Ishikawa (cell line): ENCODE data around the gene ARFGAP3.

Source experiments
- CEBPB ChIP-seq: IDR thresholded peaks from 2 replicates; pipeline ENCODE4 v1.6.1; 2012
- EGR1 ChIP-seq: IDR thresholded peaks from 2 replicates; pipeline ENCODE4 v1.6.1; 2012
- EP300 ChIP-seq: IDR thresholded peaks from 2 replicates; pipeline ENCODE4 v1.6.1; 2012; ENCODE audit warnings: borderline replicate concordance
- TF ChIP-seq, protein P1 (sequence below): IDR thresholded peaks from 2 replicates; pipeline ENCODE4 v1.6.1; 2012
- TF ChIP-seq, protein P2 (sequence below): IDR thresholded peaks from 2 replicates; pipeline ENCODE4 v1.6.1; 2012; ENCODE audit warnings: low read depth, mild to moderate bottlenecking

DNA sequence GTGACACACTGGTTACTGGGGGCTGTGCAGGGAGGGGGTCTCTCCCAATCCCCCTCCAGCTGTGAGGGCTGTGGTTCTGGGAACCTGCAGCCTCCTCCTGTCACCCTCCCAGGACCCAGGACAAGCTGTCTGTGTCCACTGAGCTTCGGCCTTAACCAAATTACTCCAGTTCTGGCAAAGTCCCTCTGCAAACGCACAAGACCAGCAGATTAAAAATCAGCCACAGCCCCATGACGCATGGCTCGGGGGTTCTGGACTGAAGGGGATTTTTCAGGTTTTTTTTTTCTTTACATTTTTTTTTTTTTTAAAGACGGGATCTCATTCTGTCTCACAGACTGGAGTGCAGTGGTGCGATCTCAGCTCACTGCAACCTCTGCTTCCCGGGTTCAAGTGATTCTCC, 104.2 kb downstream of the ARFGAP3 start:
- TF ChIP-seq EP300 = no peak
- TF ChIP-seq CEBPB = no peak
- TF ChIP-seq, protein P1, sequence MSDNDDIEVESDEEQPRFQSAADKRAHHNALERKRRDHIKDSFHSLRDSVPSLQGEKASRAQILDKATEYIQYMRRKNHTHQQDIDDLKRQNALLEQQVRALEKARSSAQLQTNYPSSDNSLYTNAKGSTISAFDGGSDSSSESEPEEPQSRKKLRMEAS = no peak
- TF ChIP-seq EGR1 = no peak
- TF ChIP-seq, protein P2, sequence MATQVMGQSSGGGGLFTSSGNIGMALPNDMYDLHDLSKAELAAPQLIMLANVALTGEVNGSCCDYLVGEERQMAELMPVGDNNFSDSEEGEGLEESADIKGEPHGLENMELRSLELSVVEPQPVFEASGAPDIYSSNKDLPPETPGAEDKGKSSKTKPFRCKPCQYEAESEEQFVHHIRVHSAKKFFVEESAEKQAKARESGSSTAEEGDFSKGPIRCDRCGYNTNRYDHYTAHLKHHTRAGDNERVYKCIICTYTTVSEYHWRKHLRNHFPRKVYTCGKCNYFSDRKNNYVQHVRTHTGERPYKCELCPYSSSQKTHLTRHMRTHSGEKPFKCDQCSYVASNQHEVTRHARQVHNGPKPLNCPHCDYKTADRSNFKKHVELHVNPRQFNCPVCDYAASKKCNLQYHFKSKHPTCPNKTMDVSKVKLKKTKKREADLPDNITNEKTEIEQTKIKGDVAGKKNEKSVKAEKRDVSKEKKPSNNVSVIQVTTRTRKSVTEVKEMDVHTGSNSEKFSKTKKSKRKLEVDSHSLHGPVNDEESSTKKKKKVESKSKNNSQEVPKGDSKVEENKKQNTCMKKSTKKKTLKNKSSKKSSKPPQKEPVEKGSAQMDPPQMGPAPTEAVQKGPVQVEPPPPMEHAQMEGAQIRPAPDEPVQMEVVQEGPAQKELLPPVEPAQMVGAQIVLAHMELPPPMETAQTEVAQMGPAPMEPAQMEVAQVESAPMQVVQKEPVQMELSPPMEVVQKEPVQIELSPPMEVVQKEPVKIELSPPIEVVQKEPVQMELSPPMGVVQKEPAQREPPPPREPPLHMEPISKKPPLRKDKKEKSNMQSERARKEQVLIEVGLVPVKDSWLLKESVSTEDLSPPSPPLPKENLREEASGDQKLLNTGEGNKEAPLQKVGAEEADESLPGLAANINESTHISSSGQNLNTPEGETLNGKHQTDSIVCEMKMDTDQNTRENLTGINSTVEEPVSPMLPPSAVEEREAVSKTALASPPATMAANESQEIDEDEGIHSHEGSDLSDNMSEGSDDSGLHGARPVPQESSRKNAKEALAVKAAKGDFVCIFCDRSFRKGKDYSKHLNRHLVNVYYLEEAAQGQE = no peak
